Measurements from ENCODE around the gene MLLT10. TPM values are rescaled to one million over a fixed set of nuclear protein-coding genes. Genes with fewer than 3 reads are reported as not detected.

The MLLT10 gene
- total RNA-seq, 1 experiment from 2014 or later = 45.2 TPM

DNA sequence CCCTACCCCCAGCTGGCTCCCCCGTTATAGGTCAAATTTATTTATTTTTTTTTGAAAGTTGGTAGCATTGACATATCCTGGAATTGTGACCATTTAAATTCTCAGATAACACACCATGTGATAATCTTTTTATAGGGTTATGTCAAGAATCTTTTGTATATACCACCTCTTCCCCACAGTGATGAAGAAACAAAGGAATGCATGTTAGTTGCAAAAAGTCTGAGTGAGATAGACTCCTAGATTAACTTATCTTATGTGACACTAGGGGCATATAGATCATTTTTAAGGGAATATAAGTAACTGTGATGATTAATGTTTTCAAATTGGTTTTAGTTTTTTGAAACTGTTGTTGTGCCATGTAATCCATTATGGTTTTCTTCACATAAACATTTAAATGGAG, 68.3 kb downstream of the MLLT10 start:
- Histone ChIP-seq H4K20me1 (ENCODE audit: insufficient read depth) (peaks cover 5% of the 10 kb centered on the region; the same call in 1 of the 2 replicates), H2AFZ (ENCODE audit: low read depth, low read length, poor library complexity, severe bottlenecking) (no peak overlapping the region), H3K4me1 (ENCODE audit: control insufficient read depth in 1 of 2, insufficient read depth in 2 of 2, low read length in 2 of 2) (no peaks in the 10 kb centered on the region; a peak in 1 of 4 replicates), H3K27ac (ENCODE audit: low read depth, low read length) (no peak overlapping the region), H3K4me2 (ENCODE audit: low read length) (no peak overlapping the region), H3K79me2 (ENCODE audit: insufficient read depth, low read length) (peaks cover 93% of the 10 kb centered on the region), H3K27me3 (ENCODE audit: insufficient read depth, low read length) (no peaks in the 10 kb centered on the region), H3K9me3 (ENCODE audit: control insufficient read depth in 1 of 2, insufficient read depth in 1 of 2, low read depth in 1 of 2, low read length in 2 of 2) (no peaks in the 10 kb centered on the region), H3K36me3 (ENCODE audit: control insufficient read depth in 1 of 2, insufficient read depth in 2 of 2, low read length in 2 of 2) (peaks cover 0 to 14% of the 10 kb centered on the region in 2 experiments; a peak in 1 of 4 replicates), H3K9me2 (ENCODE audit: insufficient read depth) (no peaks in the 10 kb centered on the region), H3K9ac (ENCODE audit: low read length) (no peak overlapping the region), H3K4me3 (replicated peaks in 1 of 2; ENCODE audit: low read depth in 1 of 2, low read length in 2 of 2) (no peak overlapping the region)
- CTCF ChIA-PET = no interaction called here
- intact Hi-C loops (cut with micrococcal nuclease) = no loop called here
- POLR2A ChIA-PET = no interaction called here
- no TSS peak for BruUV-seq (replicated peaks)
- ATAC-seq (no peak), DNase-seq (ENCODE audit: low read depth, low spot score) (no peak)
- RAD21 ChIA-PET (ENCODE audit: low non-redundant PET in 1 of 2, low total read pairs in 2 of 2, uncharacterized antibody in 2 of 2, unreplicated experiment in 2 of 2) = no interaction called here
- TF ChIP-seq CEBPB (IDR thresholded peaks at IDR 0.05; ENCODE audit: low read depth) = no peak
- no peak for TF ChIP-seq SRF (IDR thresholded peaks at IDR 0.05; ENCODE audit: low read depth)
- no peak for TF ChIP-seq ZFX (IDR thresholded peaks at IDR 0.05)
- no peak for TF ChIP-seq CBX3 (IDR thresholded peaks at IDR 0.05; ENCODE audit: low read depth)
- TF ChIP-seq, protein P1, sequence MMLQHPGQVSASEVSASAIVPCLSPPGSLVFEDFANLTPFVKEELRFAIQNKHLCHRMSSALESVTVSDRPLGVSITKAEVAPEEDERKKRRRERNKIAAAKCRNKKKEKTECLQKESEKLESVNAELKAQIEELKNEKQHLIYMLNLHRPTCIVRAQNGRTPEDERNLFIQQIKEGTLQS (IDR thresholded peaks at IDR 0.05) = no peak

DNA sequence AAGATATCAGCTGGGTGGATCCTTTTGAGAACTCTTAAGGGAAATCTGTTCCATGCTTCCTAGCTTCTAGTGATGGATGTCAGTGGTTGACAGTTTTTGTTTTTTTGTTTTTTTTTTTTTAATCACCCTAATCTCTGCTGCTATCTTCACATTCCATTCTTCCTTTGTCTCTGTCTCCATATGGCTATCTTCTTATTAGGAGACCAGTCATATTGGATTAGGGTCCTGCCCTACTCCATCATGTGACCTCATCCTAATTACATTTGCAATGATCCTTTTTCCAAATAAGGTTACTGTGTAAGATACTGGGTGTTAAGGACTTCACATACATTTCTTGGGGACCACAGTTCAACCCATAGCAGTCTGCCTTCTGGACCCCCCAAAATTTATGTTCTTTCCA, 69.7 kb downstream of the MLLT10 start:
- no peak for ATAC-seq

More for the DNA sequence above, 69.7 kb downstream of the MLLT10 start:
- no peaks in the 10 kb centered on the region for H3K27me3 ChIP-seq (ENCODE audit: insufficient read depth, low read length)
- intact Hi-C loops (cut with micrococcal nuclease) = no loop called here
- CTCF ChIA-PET = no interaction called here
- POLR2A ChIA-PET = no interaction called here
- H3K79me2 ChIP-seq (ENCODE audit: insufficient read depth, low read length) = peaks cover 90% of the 10 kb centered on the region
- H3K4me3 ChIP-seq (replicated peaks in 1 of 2; ENCODE audit: low read depth in 1 of 2, low read length in 2 of 2) = no peak overlapping the region
- RAD21 ChIA-PET (ENCODE audit: low non-redundant PET in 1 of 2, low total read pairs in 2 of 2, uncharacterized antibody in 2 of 2, unreplicated experiment in 2 of 2) = no interaction called here
- no peak overlapping the region for H3K4me2 ChIP-seq (ENCODE audit: low read length)
- H3K9me3 ChIP-seq (ENCODE audit: control insufficient read depth in 1 of 2, insufficient read depth in 1 of 2, low read depth in 1 of 2, low read length in 2 of 2) = no peaks in the 10 kb centered on the region
- peaks cover 0 to 16% of the 10 kb centered on the region in 2 experiments; a peak in 1 of 4 replicates for H3K36me3 ChIP-seq (ENCODE audit: control insufficient read depth in 1 of 2, insufficient read depth in 2 of 2, low read length in 2 of 2)
- BruUV-seq (replicated peaks) = no TSS peak
- no peak for TF ChIP-seq CBX3 (IDR thresholded peaks at IDR 0.05; ENCODE audit: low read depth)
- TF ChIP-seq, protein P2, sequence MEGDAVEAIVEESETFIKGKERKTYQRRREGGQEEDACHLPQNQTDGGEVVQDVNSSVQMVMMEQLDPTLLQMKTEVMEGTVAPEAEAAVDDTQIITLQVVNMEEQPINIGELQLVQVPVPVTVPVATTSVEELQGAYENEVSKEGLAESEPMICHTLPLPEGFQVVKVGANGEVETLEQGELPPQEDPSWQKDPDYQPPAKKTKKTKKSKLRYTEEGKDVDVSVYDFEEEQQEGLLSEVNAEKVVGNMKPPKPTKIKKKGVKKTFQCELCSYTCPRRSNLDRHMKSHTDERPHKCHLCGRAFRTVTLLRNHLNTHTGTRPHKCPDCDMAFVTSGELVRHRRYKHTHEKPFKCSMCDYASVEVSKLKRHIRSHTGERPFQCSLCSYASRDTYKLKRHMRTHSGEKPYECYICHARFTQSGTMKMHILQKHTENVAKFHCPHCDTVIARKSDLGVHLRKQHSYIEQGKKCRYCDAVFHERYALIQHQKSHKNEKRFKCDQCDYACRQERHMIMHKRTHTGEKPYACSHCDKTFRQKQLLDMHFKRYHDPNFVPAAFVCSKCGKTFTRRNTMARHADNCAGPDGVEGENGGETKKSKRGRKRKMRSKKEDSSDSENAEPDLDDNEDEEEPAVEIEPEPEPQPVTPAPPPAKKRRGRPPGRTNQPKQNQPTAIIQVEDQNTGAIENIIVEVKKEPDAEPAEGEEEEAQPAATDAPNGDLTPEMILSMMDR (IDR thresholded peaks at IDR 0.05 in 2 of 3, conservative IDR thresholded peaks at IDR 0.05 in 1 of 3; ENCODE audit: borderline replicate concordance in 1 of 3, insufficient read depth in 1 of 3, low read depth in 2 of 3, low read length in 2 of 3) = no peak
- TF ChIP-seq SRF (IDR thresholded peaks at IDR 0.05; ENCODE audit: low read depth) = no peak
- TF ChIP-seq, protein P1 (IDR thresholded peaks at IDR 0.05) = no peak
- DNase-seq (ENCODE audit: low read depth, low spot score) = no peak
- H3K9ac ChIP-seq (ENCODE audit: low read length) = no peak overlapping the region
- H3K9me2 ChIP-seq (ENCODE audit: insufficient read depth) = no peaks in the 10 kb centered on the region
- H3K27ac ChIP-seq (ENCODE audit: low read depth, low read length) = no peak overlapping the region
- no peak overlapping the region for H2AFZ ChIP-seq (ENCODE audit: low read depth, low read length, poor library complexity, severe bottlenecking)
- no peaks in the 10 kb centered on the region; a peak in 1 of 4 replicates for H3K4me1 ChIP-seq (ENCODE audit: control insufficient read depth in 1 of 2, insufficient read depth in 2 of 2, low read length in 2 of 2)
- H4K20me1 ChIP-seq (ENCODE audit: insufficient read depth) = no peaks in the 10 kb centered on the region; the same call in 1 of the 2 replicates
